CD4-positive, alpha-beta T cell treated with Interleukin-17A for 1 hour (primary cell): Measurements from ENCODE around the gene REEP1.
"Not testable (repeated sequence)": the region's sequence is repeated elsewhere in the genome, so short reads cannot be mapped to it uniquely, and the experiment has no call there.

Experiments used
- DNase-seq: peaks from one replicate; pipeline ENCODE4 v3.0.0-alpha.2; 2020

REEP1 gene

GRCh38 chr2:86219896-86220295 lies 117.5 kb downstream of the REEP1 start:
- DNase-seq, result no peak

DNA sequence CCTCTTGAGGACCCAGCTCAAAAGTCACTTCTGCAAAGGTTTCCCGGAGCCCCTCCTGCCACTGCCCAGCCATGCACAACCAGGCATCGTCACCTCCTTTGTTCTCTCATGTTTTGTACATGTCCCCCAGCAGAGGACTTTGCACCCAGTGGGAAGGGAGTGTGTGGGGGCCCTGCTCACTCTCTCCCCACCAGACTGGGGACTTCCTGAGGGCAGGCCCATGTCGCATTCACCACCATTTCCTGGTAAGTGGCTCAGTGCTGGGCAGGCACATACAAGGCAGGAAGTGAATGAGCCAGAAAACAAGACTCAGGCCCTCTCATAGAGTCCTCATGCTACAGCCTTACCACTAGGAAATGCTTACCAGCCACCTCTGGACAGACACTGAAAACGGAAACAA lies 119.3 kb downstream of the REEP1 start:
- DNase-seq, result no peak

DNA sequence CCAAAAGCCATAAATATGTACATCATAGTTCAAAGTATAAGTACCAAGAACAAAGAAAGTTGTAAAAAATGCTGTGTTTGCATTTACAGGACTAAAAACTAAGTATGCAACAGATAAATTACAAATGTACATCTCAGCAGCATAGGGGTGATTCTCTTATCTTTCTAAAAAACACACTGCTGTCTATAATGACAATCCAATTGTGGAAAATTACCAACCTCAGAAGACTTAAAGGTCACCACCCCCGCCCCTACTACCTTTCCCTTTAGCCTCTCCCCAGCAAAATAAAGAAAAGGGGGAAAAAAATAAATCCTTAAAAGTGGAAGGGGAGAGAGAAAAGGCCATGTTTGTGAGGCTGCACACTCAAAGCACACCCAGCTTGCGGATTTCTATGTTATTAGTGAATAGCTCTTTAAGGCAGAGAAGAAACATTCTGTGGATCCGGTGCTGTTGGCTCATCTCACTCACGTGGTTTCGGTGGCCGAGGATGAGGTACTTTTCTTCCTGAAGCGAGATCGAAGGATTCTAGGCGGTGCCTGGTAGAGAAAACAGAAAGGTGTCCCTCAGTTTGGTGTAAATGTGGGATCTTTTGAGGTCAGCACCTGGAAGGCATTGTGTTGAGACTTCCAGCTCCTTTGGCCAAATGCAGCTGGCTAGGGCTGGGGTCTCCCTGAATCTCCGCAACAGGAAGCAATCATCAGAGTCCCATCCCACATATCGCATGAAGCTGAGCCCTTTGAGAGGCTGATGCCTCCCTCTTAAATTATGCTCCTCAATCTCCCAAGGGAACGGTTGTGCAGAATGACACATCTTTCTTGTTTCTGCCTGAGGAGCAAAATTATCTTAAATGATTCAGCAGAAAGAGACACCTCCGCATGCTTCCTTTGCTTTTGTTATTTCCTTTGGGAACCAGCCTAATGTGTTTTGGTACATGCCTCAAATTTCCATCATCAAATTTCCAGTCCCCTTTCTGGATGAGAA lies 120.6 kb downstream of the REEP1 start:
- DNase-seq, result no peak

DNA sequence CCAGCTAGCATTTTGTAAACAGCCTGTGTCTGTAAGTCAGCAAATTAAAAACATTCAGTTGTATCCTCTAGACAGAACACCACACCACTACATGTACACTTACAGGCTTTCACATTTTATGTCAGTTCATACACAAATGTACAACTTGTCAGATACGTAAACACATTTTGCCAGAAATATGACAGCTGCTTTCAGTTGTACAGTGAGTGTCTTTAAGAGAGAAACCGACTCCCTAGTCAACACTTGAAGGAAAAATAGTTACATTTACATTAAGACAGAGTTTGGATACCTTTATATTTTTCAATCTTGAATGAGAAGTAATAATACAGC lies 123.0 kb downstream of the REEP1 start:
- no peak for DNase-seq

- no peak for DNase-seq
These were observed 123.5 kb downstream of the REEP1 start for GRCh38 chr2:86213699-86214502.

GRCh38 chr2:86213056-86213455 lies 124.4 kb downstream of the REEP1 start:
- DNase-seq, result no peak

DNA sequence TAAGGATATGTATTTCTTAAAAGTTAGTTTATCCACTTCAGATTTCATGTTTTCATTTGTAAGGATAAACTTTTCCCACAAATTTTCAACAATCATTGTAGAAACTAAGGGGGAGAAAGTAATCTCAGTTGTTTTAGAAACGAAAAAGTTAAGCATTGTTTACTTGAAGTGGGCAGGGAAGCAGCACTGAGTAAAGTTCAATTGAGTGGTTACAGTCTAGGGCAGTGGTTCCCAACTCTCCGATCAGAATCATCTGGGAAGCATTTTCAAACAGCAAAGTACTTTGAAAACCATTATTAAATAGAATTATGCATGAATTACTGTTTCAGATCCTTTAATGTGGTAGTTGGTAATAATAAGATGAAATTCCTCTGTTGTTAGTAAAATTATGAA lies 125.6 kb downstream of the REEP1 start:
- DNase-seq, result no peak

GRCh38 chr2:86211033-86211795 lies 126.2 kb downstream of the REEP1 start:
- DNase-seq, result no peak

- no peak for DNase-seq
These were observed 133.0 kb downstream of the REEP1 start for GRCh38 chr2:86204458-86204857.

- DNase-seq, result no peak
These were observed 133.8 kb downstream of the REEP1 start for GRCh38 chr2:86203614-86204013.

DNA sequence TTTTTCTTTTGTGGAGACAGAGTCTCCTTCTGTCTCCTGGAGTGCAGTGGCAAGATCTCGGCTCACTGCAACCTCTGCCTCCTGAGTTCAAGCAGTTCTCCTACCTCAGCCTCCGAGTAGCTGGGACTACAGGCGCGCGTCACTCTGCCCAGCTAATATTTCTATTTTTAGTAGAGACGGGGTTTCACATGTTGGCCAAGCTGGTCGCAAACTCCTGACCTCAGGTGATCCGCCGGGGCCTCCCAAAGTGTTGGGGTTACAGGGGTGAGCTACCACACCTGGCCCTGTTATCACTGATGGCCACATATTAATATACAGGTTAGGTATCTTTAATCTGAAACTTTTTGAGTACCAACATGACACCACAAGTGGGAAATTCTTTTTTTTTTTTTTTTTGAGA lies 134.7 kb downstream of the REEP1 start:
- DNase-seq, result no peak

- DNase-seq, result no peak
These were observed 135.1 kb downstream of the REEP1 start for GRCh38 chr2:86202336-86202692.

DNA sequence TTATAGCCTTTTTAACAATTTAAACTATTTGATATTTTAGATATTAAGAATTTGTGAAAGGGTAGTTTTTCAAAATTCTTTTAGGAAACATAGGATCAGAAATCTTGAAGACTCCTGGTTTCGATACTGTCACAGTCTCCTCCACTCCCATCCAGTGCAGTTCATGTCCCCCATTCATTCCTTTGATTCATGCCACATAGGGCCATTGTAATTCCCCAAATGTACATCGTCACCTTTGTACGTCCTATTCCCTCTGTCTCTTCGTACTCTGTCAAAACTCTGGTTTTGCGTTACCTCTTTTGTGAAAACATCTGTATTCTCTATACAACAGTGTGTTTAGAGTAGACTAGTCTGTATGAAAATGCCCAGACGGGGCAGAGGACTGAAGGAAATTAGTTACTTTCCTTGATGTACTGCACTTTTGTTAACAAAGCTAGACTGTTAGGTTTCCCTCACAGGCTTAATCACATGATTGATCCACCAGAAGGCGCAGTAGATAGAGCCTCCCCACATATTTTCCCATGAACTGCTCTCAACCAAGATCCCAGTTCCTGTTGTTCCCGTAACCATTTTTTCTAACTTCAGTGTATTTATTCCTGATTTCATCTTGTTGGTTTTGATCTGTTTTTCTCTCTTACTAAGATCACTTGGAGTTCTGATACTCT lies 135.6 kb downstream of the REEP1 start:
- no peak for DNase-seq

- DNase-seq, result not testable (repeated sequence)
These were observed 136.9 kb downstream of the REEP1 start for GRCh38 chr2:86200564-86200963.

- no peak for DNase-seq
These were observed 137.6 kb downstream of the REEP1 start for GRCh38 chr2:86199834-86200177.

DNA sequence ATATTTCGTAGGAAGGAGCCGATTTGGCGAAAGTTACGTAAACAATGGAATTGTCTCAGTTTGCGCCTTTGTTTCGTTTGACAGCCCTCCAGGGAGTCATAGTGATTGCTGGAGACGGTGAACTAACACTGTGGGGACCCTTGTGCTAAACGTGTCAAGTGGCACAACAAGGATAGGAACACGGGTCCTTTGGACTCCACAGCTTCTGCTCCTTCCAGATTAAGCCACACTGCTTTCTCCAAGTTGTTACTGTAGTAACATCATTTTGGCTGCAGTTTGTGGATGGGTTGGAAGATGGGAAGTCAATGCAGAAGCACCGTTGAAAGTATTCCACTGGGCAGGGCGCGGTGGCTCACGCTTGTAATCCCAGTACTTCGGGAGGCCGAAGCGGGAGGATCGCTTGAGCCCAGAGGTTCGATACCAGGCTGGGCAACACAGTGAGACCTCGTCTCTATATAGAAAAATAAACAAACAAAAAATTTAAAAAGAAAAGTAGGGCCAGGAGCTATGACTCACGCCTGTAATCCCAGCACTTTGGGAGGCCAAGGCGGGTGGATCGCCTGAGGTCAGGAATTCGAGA lies 141.5 kb downstream of the REEP1 start:
- DNase-seq, result no peak

GRCh38 chr2:86195055-86195807 lies 142.2 kb downstream of the REEP1 start, which contains the start of gene IMMT:
IMMT (minus strand) TSS chr2:86195462; CDS start chr2:86195382, 80 bp downstream.
- peak; percentile 92 for DNase-seq

DNA sequence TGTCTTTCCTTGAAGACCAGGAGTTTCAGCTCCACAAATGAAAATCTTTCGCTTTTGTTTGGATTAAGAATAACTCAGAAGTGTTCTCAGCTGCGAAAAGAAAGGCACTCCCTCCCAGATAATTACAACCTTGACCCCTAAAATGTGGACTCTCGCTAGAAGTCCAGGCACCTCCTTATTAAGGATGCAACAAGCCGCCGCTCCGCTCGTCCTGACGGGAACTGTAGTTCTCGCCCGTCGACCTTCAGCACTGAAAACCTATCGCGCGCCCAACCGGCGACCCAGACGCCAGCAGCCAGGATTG lies 142.7 kb downstream of the REEP1 start:
- DNase-seq, result no peak

DNA sequence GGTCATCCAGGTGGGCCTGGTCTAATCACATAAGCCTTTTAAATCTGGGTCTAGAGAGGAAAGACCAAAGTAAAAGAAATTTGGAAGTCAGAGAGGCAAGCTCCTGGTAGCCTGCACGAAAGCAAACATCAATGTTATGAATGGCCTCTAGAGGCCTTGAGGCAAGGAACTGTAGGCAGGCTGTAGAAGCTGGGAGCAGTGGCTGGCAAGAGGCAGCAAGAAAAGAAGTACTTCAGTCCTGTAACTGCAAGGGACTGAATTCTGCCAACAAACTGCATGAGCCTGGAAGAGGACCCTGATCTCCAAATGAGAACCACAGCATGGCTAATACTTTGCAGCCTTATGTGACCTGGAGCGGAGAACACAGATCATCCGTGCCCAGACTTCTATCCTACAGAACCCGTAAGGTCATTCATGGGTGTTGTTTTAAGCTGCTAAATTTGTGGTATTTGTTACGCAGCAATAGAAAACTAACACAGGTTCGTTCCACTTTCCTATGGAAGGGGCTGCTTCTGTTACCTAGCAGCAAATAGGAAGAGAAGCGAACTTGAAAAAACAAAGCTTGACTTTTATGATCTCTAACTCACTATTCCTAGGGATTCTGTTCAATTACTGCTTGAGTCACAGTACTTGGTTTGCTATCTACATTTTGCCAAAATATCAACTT lies 143.4 kb downstream of the REEP1 start:
- DNase-seq, result no peak

GRCh38 chr2:86189782-86190416 lies 147.5 kb downstream of the REEP1 start:
- DNase-seq, result no peak

- DNase-seq, result no peak
These were observed 151.0 kb downstream of the REEP1 start for GRCh38 chr2:86186431-86186830.
